IMR-90 (cell line): Measurements from ENCODE around the gene TCF4. TPM values are rescaled to one million over a fixed set of nuclear protein-coding genes. Genes with fewer than 3 reads are reported as not detected.

ENCODE experiments used
- ATAC-seq: fragments of 200-7000 bp; cut with Tn5 transposase; 2 replicates; pipeline ENCODE4 v1.9.1; 2020; ENCODE audit warnings: low read depth, mild to moderate bottlenecking, moderate library complexity
- BruUV-seq: library from RNA; stranded (reverse); fragments of 400-500 nt; replicated peaks from 2 replicates; lab custom pipeline; 2021; lab: Mats Ljungman, UMichigan
- CTCF ChIA-PET: fragments of 300-600 bp; formaldehyde crosslinking; extraction: SDS; loops from one replicate; lab custom pipeline; 2021; ENCODE audit warnings: antibody characterized with exemption; lab: Yijun Ruan, JAX
- POLR2A ChIA-PET: fragments of 300-600 bp; sonication (Branson Sonifier 250); formaldehyde crosslinking; loops from one replicate; lab custom pipeline; 2022; ENCODE audit warnings: antibody characterized with exemption; ENCODE audit not compliant: unreplicated experiment; lab: Charles Lee
- DNase-seq: peaks from one replicate; pipeline ENCODE4 v3.0.0; 2013
- H2AFZ ChIP-seq: replicated peaks from 2 replicates; pipeline ENCODE3; 2013; ENCODE audit warnings: low read length, mild to moderate bottlenecking; ENCODE audit not compliant: poor library complexity
- H2AK5ac ChIP-seq: 2 replicates; pipeline ENCODE4 v1.6.1; 2013; ENCODE audit warnings: low read depth, low read length, inconsistent platforms
- H2AK9ac ChIP-seq: replicated peaks from 2 replicates; pipeline ENCODE3; 2013; ENCODE audit warnings: mild to moderate bottlenecking, low read depth, low read length, moderate library complexity; ENCODE audit not compliant: poor library complexity
- H2BK120ac ChIP-seq: 2 replicates; pipeline ENCODE4 v1.6.1; 2013; ENCODE audit warnings: low read depth, low read length, inconsistent platforms
- H2BK15ac ChIP-seq: 3 replicates; pipeline ENCODE4 v1.6.1; 2013; ENCODE audit warnings: low read depth, low read length, inconsistent platforms
- H2BK20ac ChIP-seq: 2 replicates; pipeline ENCODE4 v1.6.1; 2013; ENCODE audit warnings: low read depth, mild to moderate bottlenecking, inconsistent platforms, low read length, moderate library complexity
- H2BK5ac ChIP-seq: 2 replicates; pipeline ENCODE4 v1.6.1; 2013; ENCODE audit warnings: mild to moderate bottlenecking, low read depth, low read length, inconsistent platforms; ENCODE audit not compliant: poor library complexity, severe bottlenecking
- H3K14ac ChIP-seq: replicated peaks from 2 replicates; pipeline ENCODE4 v1.6.1; 2013; ENCODE audit warnings: low read depth, low read length, inconsistent platforms
- H3K18ac ChIP-seq: 2 replicates; pipeline ENCODE4 v1.6.1; 2013; ENCODE audit warnings: low read depth, low read length, control low read depth
- H3K23ac ChIP-seq: 2 replicates; pipeline ENCODE4 v1.6.1; 2013; ENCODE audit warnings: low read depth, low read length, inconsistent platforms
- H3K27ac ChIP-seq: 2 replicates; pipeline ENCODE4 v1.5.1; 2013; ENCODE audit warnings: mild to moderate bottlenecking, control low read depth, low read length; ENCODE audit not compliant: insufficient read depth
- H3K27me3 ChIP-seq: 2 replicates; pipeline ENCODE4 v1.6.1; 2013; ENCODE audit warnings: low read length; ENCODE audit not compliant: control insufficient read depth, insufficient read depth
- H3K36me3 ChIP-seq: 2 replicates; pipeline ENCODE4 v1.6.1; 2013; ENCODE audit warnings: low read length, mixed read lengths; ENCODE audit not compliant: control insufficient read depth, insufficient read depth
- H3K4ac ChIP-seq: 2 replicates; pipeline ENCODE4 v1.6.1; 2013; ENCODE audit warnings: low read depth, low read length, inconsistent platforms
- H3K4me1 ChIP-seq: 2 replicates; pipeline ENCODE4 v1.6.1; 2013; ENCODE audit warnings: low read length, mixed read lengths; ENCODE audit not compliant: control insufficient read depth, insufficient read depth
- H3K4me2 ChIP-seq: 2 replicates; pipeline ENCODE4 v1.6.1; 2013; ENCODE audit warnings: low read depth, mild to moderate bottlenecking, control low read depth, low read length, moderate library complexity
- H3K4me3 ChIP-seq: 2 replicates; pipeline ENCODE4 v1.5.1; 2013; ENCODE audit warnings: low read depth, mild to moderate bottlenecking, control low read depth, low read length, moderate library complexity; ENCODE audit not compliant: insufficient read depth
- H3K56ac ChIP-seq: 2 replicates; pipeline ENCODE4 v1.6.1; 2013; ENCODE audit warnings: low read length, inconsistent platforms; ENCODE audit not compliant: insufficient read depth; ENCODE audit errors: extremely low read depth
- H3K79me1 ChIP-seq, 2 experiments: 2 replicates each; pipeline ENCODE4 v1.6.1; 2013; ENCODE audit warnings: low read length in 2 of 2, inconsistent platforms in 1 of 2, low read depth in 1 of 2
- H3K9ac ChIP-seq: 2 replicates; pipeline ENCODE4 v1.6.1; 2013; ENCODE audit warnings: low read depth, low read length, control low read depth
- H3K9me1 ChIP-seq: 2 replicates; pipeline ENCODE4 v1.6.1; 2013; ENCODE audit warnings: low read length, inconsistent platforms; ENCODE audit not compliant: insufficient read depth
- H3K9me3 ChIP-seq: 2 replicates; pipeline ENCODE4 v1.6.1; 2013; ENCODE audit warnings: low read length; ENCODE audit not compliant: control insufficient read depth, insufficient read depth
- H4K20me1 ChIP-seq: 2 replicates; pipeline ENCODE4 v1.6.1; 2013; ENCODE audit warnings: low read length, inconsistent platforms; ENCODE audit not compliant: insufficient read depth
- H4K5ac ChIP-seq: 2 replicates; pipeline ENCODE4 v1.6.1; 2013; ENCODE audit warnings: mild to moderate bottlenecking, low read depth, low read length, control low read depth
- H4K8ac ChIP-seq, 2 experiments: 2 replicates each; pipeline ENCODE4 v1.6.1; 2013; ENCODE audit warnings: low read depth in 2 of 2, low read length in 2 of 2, control low read depth in 1 of 2, inconsistent platforms in 1 of 2
- H4K91ac ChIP-seq: 2 replicates; pipeline ENCODE4 v1.6.1; 2013; ENCODE audit warnings: low read depth, low read length, inconsistent platforms; ENCODE audit not compliant: insufficient read depth
- FOS ChIP-seq: fragments of 150-350 bp; IDR thresholded peaks from 2 replicates; pipeline ENCODE4 v1.6.1; 2016; ENCODE audit warnings: low read depth, low read length
- RAD21 ChIP-seq: IDR thresholded peaks from 2 replicates; pipeline ENCODE4 v1.6.1; 2012; ENCODE audit warnings: low read length, improper control_type of control experiment
- WGBS, 2 experiments: methylation state at CpG; one replicate each; pipeline versions ENCODE4 v1.1.5 to v1.1.7; 2013; ENCODE audit warnings: missing lambda C conversion rate in 2 of 2; ENCODE audit not compliant: insufficient read length in 1 of 2; ENCODE audit errors: extremely low coverage in 2 of 2; 5-methylcytosine and 5-hydroxymethylcytosine counted together
- dilution Hi-C: fragments of 300-500 bp; cut with HindIII; formaldehyde crosslinking; loops from one replicate; pipeline ENCODE4 v1.14.3; 2018; ENCODE audit warnings: low sequenced_read_pairs; ENCODE audit not compliant: unreplicated experiment
- in situ Hi-C: fragments of 300-500 bp; cut with MboI; formaldehyde crosslinking; loops from 3 replicates; pipeline ENCODE4 v1.14.3; 2019; ENCODE audit warnings: low sequenced_read_pairs, inconsistent platforms, mixed read lengths
- intact Hi-C: fragments of 100-400 bp; cut with micrococcal nuclease; formaldehyde crosslinking; loops from 2 replicates; pipeline ENCODE4 v1.10.0; 2022
- polyA plus RNA-seq, 3 experiments: library from polyadenylated mRNA; depleted of rRNA; stranded (reverse); fragments of >200 nt; gene quantifications; 2 replicates each; pipeline ENCODE4 v1.2.3, GENCODE V29; 2012; ENCODE audit warnings: low replicate concordance in 1 of 3
- total RNA-seq: library from RNA; depleted of rRNA; stranded (reverse); fragments of >200 nt; gene quantifications from 2 replicates; pipeline ENCODE4 v1.2.3, GENCODE V29; 2012
- TF ChIP-seq, protein P1 (sequence below): conservative IDR thresholded peaks from 2 replicates; pipeline ENCODE4 v1.5.1; 2012; ENCODE audit warnings: mild to moderate bottlenecking, low read depth, low read length, improper control_type of control experiment

The TCF4 gene
- total and polyA plus RNA-seq, 2 of the 4 experiments (the other 2 are of a cell fraction) = 30.0 to 87.1 TPM

DNA sequence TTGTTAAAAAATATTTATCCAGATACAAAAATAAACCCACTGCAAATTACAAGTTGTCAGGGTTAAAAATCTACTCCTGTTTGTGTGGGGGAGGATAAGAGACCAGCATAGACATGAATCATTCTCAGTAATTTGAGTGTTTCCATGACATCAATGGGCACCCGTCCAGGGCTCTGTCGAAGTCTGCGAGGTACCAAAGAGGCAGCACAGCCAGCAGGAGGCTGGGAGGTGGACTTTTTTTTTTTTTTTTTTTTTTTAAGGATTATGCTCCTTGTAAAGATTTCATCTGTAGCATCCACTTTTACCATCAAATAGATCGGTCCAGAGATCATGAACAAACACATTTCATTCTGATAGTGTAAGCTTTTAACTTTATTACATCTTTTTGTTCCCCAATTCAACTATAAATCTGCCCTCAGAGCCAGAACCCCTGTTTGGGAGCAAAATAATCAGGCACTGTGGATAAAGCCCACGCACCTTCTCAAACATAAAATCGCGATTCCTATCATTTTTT lies 182.0 kb downstream of the TCF4 start:
- POLR2A ChIA-PET = interaction anchor here (0.6 kb wide), 1 partner anchor 670 kb away, joined by 3 read pairs; no protein-coding TSS in a partner anchor
- Histone ChIP-seq H3K18ac (peak overlapping the region; percentile 86), H3K9ac (peak overlapping the region; percentile 62; the same call in 1 of the 2 replicates), H3K9me1 (peaks cover 3% of the 10 kb centered on the region; the same call in 1 of the 2 replicates), H4K8ac (peak overlapping the region; percentile 47 to 70; a peak in 1 of 4 replicates), H2AK5ac (no peak overlapping the region), H4K20me1 (no peaks in the 10 kb centered on the region), H3K27ac (peak overlapping the region; percentile 32; the same call in 1 of the 2 replicates), H2BK15ac (0 out of 3 replicates have a peak overlapping the region, but pooled peaks have one; percentile 7), H3K4me2 (peak overlapping the region; percentile 97), H2BK5ac (peak overlapping the region; percentile 82), H4K5ac (peak overlapping the region; percentile 69), H3K14ac (peak overlapping the region; percentile 46; the same call in 1 of the 2 replicates), H3K23ac (peak overlapping the region; percentile 28; the same call in 1 of the 2 replicates), H2BK120ac (peak overlapping the region; percentile 62), H3K9me3 (no peaks in the 10 kb centered on the region), H3K79me1 (peaks cover 28 to 77% of the 10 kb centered on the region in 2 experiments), H3K4me1 (peaks cover 7% of the 10 kb centered on the region), H3K36me3 (no peaks in the 10 kb centered on the region; the same call in 1 of the 2 replicates), H3K27me3 (no peaks in the 10 kb centered on the region), H4K91ac (0 out of 2 replicates have a peak overlapping the region, but pooled peaks have one; percentile 8), H3K56ac (peak overlapping the region; percentile 64), H2AFZ (no peak overlapping the region), H2AK9ac (no peak overlapping the region), H2BK20ac (peak overlapping the region; percentile 35), H3K4me3 (peak overlapping the region; percentile 9; the same call in 1 of the 2 replicates), H3K4ac (peak overlapping the region; percentile 38; the same call in 1 of the 2 replicates)
- CTCF ChIA-PET = interaction anchor here (1.1 to 2.4 kb wide), 2 partner anchors 10 to 181 kb away, joined by 3 to 11 read pairs; no protein-coding TSS in a partner anchor
- no CpG with 5 or more reads among the region's 7 CpGs for WGBS, 2 experiments
- DNase-seq (peak; percentile 95), ATAC-seq (peak; percentile 44)
- dilution Hi-C loops = no loop called here
- TF ChIP-seq RAD21 (peak; percentile 21; the same call in 1 of the 2 replicates), FOS (peak; percentile 69)
- TF ChIP-seq, protein P1, sequence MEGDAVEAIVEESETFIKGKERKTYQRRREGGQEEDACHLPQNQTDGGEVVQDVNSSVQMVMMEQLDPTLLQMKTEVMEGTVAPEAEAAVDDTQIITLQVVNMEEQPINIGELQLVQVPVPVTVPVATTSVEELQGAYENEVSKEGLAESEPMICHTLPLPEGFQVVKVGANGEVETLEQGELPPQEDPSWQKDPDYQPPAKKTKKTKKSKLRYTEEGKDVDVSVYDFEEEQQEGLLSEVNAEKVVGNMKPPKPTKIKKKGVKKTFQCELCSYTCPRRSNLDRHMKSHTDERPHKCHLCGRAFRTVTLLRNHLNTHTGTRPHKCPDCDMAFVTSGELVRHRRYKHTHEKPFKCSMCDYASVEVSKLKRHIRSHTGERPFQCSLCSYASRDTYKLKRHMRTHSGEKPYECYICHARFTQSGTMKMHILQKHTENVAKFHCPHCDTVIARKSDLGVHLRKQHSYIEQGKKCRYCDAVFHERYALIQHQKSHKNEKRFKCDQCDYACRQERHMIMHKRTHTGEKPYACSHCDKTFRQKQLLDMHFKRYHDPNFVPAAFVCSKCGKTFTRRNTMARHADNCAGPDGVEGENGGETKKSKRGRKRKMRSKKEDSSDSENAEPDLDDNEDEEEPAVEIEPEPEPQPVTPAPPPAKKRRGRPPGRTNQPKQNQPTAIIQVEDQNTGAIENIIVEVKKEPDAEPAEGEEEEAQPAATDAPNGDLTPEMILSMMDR = no peak
- in situ Hi-C loops = loop anchor here (25.0 kb wide), 1 partner anchor 169 kb away; no protein-coding TSS in a partner anchor
- no TSS peak for BruUV-seq
- intact Hi-C loops = no loop called here
